Uterus (tissue), 2 donors: ENCODE data around the gene SYF2.
"Not testable (repeated sequence)": the region's sequence is repeated elsewhere in the genome, so short reads cannot be mapped to it uniquely, and the experiment has no call there.

ENCODE experiments used
- CTCF ChIP-seq, 4 experiments: fragments of 200-600 bp in 2 of 4; fragments of 450-650 bp in 2 of 4; sonication (generic) in 2 of 4; IDR thresholded peaks; one replicate each; pipeline ENCODE4 v1.5.1; 2016 to 2019; ENCODE audit warnings: antibody characterized with exemption in 4 of 4, mild to moderate bottlenecking in 2 of 4, moderate library complexity in 1 of 4
- POLR2A ChIP-seq, 2 donors: fragments of 450-650 bp; IDR thresholded peaks; one replicate each; pipeline ENCODE4 v1.6.1; 2016; ENCODE audit warnings: antibody characterized with exemption in 2 of 2, mild to moderate bottlenecking in 1 of 2, moderate library complexity in 1 of 2

GRCh38 chr1:25235411-25235810 lies 3.1 kb upstream of the SYF2 start:
- not testable (repeated sequence) for TF ChIP-seq CTCF, POLR2A (IDR thresholded peaks at IDR 0.05)
